Urothelium cell line (cell line): ENCODE measurements around the gene LURAP1L.

Experiments
- DNase-seq: peaks from one replicate; pipeline ENCODE4 v3.0.0; 2011; ENCODE audit warnings: low spot score, mixed read lengths
- FAIRE-seq: peaks from 2 replicates; lab custom pipeline; 2011; peaks lifted over from hg19 to GRCh38; lab: Jason Lieb, UNC

LURAP1L gene

GRCh38 chr9:12775679-12776512 lies 1.1 kb downstream of the LURAP1L start:
- DNase-seq: peak; percentile 71
- no peak for FAIRE-seq

- FAIRE-seq (no peak), DNase-seq (no peak)
These were observed 1.8 kb downstream of the LURAP1L start for GRCh38 chr9:12776513-12777055.

GRCh38 chr9:12777121-12778022 lies 2.6 kb downstream of the LURAP1L start:
- no peak for DNase-seq
- no peak for FAIRE-seq

GRCh38 chr9:12778389-12778788 lies 3.6 kb downstream of the LURAP1L start:
- no peak for FAIRE-seq
- DNase-seq: no peak

GRCh38 chr9:12781226-12781733 lies 6.5 kb downstream of the LURAP1L start:
- FAIRE-seq: no peak

GRCh38 chr9:12783767-12784460 lies 9.1 kb downstream of the LURAP1L start:
- no peak for DNase-seq
- FAIRE-seq: no peak

More at GRCh38 chr9:12781226-12781733, 6.5 kb downstream of the LURAP1L start:
- no peak for DNase-seq

- DNase-seq (peak; percentile 47), FAIRE-seq (no peak)
These were observed 9.8 kb downstream of the LURAP1L start for GRCh38 chr9:12784461-12785259.

- DNase-seq (no peak), FAIRE-seq (no peak)
These were observed 10.5 kb downstream of the LURAP1L start for GRCh38 chr9:12785260-12785770.

- DNase-seq (no peak), FAIRE-seq (no peak)
These were observed 11.1 kb downstream of the LURAP1L start for GRCh38 chr9:12785941-12786340.

GRCh38 chr9:12790001-12790400 lies 15.2 kb downstream of the LURAP1L start:
- DNase-seq: no peak

GRCh38 chr9:12790883-12791282 lies 16.1 kb downstream of the LURAP1L start:
- FAIRE-seq (no peak), DNase-seq (no peak)

More at GRCh38 chr9:12790001-12790400, 15.2 kb downstream of the LURAP1L start:
- no peak for FAIRE-seq

GRCh38 chr9:12794101-12794799 lies 19.4 kb downstream of the LURAP1L start:
- FAIRE-seq: no peak
- no peak for DNase-seq

- FAIRE-seq: no peak
These were observed 21.8 kb downstream of the LURAP1L start for GRCh38 chr9:12796601-12797000.

GRCh38 chr9:12797037-12797436 lies 22.2 kb downstream of the LURAP1L start:
- DNase-seq: no peak
- no peak for FAIRE-seq

More at GRCh38 chr9:12796601-12797000, 21.8 kb downstream of the LURAP1L start:
- DNase-seq: no peak

- DNase-seq (no peak), FAIRE-seq (no peak)
These were observed 23.4 kb downstream of the LURAP1L start for GRCh38 chr9:12798066-12798770.

GRCh38 chr9:12801187-12801586 lies 26.4 kb downstream of the LURAP1L start:
- DNase-seq: no peak
- FAIRE-seq: no peak

GRCh38 chr9:12801663-12802062 lies 26.8 kb downstream of the LURAP1L start:
- FAIRE-seq (no peak), DNase-seq (no peak)

GRCh38 chr9:12802093-12802492 lies 27.3 kb downstream of the LURAP1L start:
- no peak for DNase-seq
- no peak for FAIRE-seq
